Measurements from ENCODE around the gene SOS2. TPM values are rescaled to one million over a fixed set of nuclear protein-coding genes. Genes with fewer than 3 reads are reported as not detected.

The SOS2 gene
- total RNA-seq, 1 donor from 2014 or later: 17.2 TPM

Other genes with a start within 250 kb of the SOS2 start
- gene VCPKMT, start 115.0 kb downstream of the SOS2 start, total RNA-seq: 11.1 and 11.5 TPM in 2 replicates
- gene L2HGDH, start 80.7 kb upstream of the SOS2 start, total RNA-seq: 11.8 and 13.5 TPM in 2 replicates
- 15.4 and 16.1 TPM in 2 replicates for gene DMAC2L, start 80.7 kb upstream of the SOS2 start, total RNA-seq
- gene CDKL1, start 165.3 kb upstream of the SOS2 start, total RNA-seq: 10.6 and 13.6 TPM in 2 replicates

All from T-helper 2 cell treated with Interferon-gamma antibody and Interleukin-4, amounts not matched to agents 100 ng/mL and 5 ng/mL, for 36 hours (primary cell).